Lung (tissue), 12 donors: ENCODE measurements around the gene LRRC8A. TPM values are rescaled to one million over a fixed set of nuclear protein-coding genes. Genes with fewer than 3 reads are reported as not detected.

Experiments
- ATAC-seq: fragments of 200-7000 bp; cut with Tn5 transposase; one replicate; pipeline ENCODE4 v1.9.1; 2020; ENCODE audit warnings: moderate number of reproducible peaks; ENCODE audit not compliant: insufficient read depth, low FRiP score
- DNase-seq, 3 donors: peaks; one replicate each; pipeline ENCODE4 v3.0.0-alpha.2; 2013 to 2017
- H3K27ac ChIP-seq, 2 donors: one replicate each; pipeline ENCODE4 v1.5.1; 2013; ENCODE audit warnings: mild to moderate bottlenecking in 2 of 2, moderate library complexity in 2 of 2, control low read depth in 1 of 2, inconsistent platforms in 1 of 2, low read depth in 1 of 2, low read length in 1 of 2
- H3K27me3 ChIP-seq, 3 donors: one replicate each; pipeline ENCODE4 v1.5.1; 2013; ENCODE audit warnings: low read length in 2 of 3; ENCODE audit not compliant: control insufficient read depth in 3 of 3, insufficient read depth in 3 of 3
- H3K36me3 ChIP-seq, 4 donors: one replicate each; pipeline ENCODE4 v1.5.1; 2013; ENCODE audit warnings: low read length in 4 of 4, mild to moderate bottlenecking in 1 of 4, moderate library complexity in 1 of 4; ENCODE audit not compliant: control insufficient read depth in 4 of 4, insufficient read depth in 4 of 4
- H3K4me1 ChIP-seq, 5 donors: one replicate each; pipeline ENCODE4 v1.5.1; 2013; ENCODE audit warnings: low read length in 5 of 5, mild to moderate bottlenecking in 2 of 5, moderate library complexity in 1 of 5; ENCODE audit not compliant: control insufficient read depth in 5 of 5, insufficient read depth in 5 of 5
- H3K4me3 ChIP-seq: one replicate; pipeline ENCODE4 v1.5.1; 2013; ENCODE audit warnings: mild to moderate bottlenecking, control low read depth, moderate library complexity
- H3K9ac ChIP-seq, 2 donors: one replicate each; pipeline ENCODE4 v1.5.1; 2013; ENCODE audit warnings: low read length in 2 of 2, control low read depth in 1 of 2; ENCODE audit not compliant: insufficient read depth in 1 of 2
- H3K9me3 ChIP-seq, 4 donors: one replicate each; pipeline ENCODE4 v1.5.1; 2013; ENCODE audit warnings: low read length in 3 of 4, mild to moderate bottlenecking in 1 of 4, moderate library complexity in 1 of 4; ENCODE audit not compliant: control insufficient read depth in 4 of 4, insufficient read depth in 3 of 4
- WGBS, 2 donors: extraction: QIAGEN DNeasy Blood & Tissue Kit; methylation state at CpG; one replicate each; pipeline ENCODE4 v1.1.7; 2013; 5-methylcytosine and 5-hydroxymethylcytosine counted together
- polyA plus RNA-seq, 2 donors: library from polyadenylated mRNA; stranded (reverse); fragments of 200-250 nt; gene quantifications; one replicate each; pipeline ENCODE4 v1.2.1, GENCODE V29; 2013
- total RNA-seq, 2 donors: library from RNA; depleted of rRNA in 1 of 2; stranded (reverse); fragments of >200 nt in 1 of 2; gene quantifications; one replicate each; pipeline ENCODE4 v1.2.1, GENCODE V29; 2014 to 2021
- TF ChIP-seq, protein P1 (sequence below): IDR thresholded peaks from 2 replicates; pipeline ENCODE4 v1.5.1; 2012; ENCODE audit warnings: mild to moderate bottlenecking; ENCODE audit errors: control extremely low read depth, extremely low read depth
- donor health status: control.
- donor health status: control.
- donor health status: Bipolar disorder and iron deficiency.
- donor health status: healthy.
- donor health status: DM: yes; HTN: yes; CAD: no.

The LRRC8A gene
- total and polyA plus RNA-seq, 4 donors: 26.6 to 66.9 (median 45.6) TPM

- H3K9me3 ChIP-seq: no peaks in the 10 kb centered on the region
- no peak overlapping the region for H3K9ac ChIP-seq
- no peaks in the 10 kb centered on the region for H3K27me3 ChIP-seq
- WGBS, 2 donors: 71 to 72% methylated on average over 2 of the region's 2 CpGs
- peaks cover 0 to 27% (median 7%) of the 10 kb centered on the region in 5 donors for H3K4me1 ChIP-seq
- DNase-seq (no peak), ATAC-seq (no peak)
- H3K4me3 ChIP-seq: no peak overlapping the region
- TF ChIP-seq, protein P1, sequence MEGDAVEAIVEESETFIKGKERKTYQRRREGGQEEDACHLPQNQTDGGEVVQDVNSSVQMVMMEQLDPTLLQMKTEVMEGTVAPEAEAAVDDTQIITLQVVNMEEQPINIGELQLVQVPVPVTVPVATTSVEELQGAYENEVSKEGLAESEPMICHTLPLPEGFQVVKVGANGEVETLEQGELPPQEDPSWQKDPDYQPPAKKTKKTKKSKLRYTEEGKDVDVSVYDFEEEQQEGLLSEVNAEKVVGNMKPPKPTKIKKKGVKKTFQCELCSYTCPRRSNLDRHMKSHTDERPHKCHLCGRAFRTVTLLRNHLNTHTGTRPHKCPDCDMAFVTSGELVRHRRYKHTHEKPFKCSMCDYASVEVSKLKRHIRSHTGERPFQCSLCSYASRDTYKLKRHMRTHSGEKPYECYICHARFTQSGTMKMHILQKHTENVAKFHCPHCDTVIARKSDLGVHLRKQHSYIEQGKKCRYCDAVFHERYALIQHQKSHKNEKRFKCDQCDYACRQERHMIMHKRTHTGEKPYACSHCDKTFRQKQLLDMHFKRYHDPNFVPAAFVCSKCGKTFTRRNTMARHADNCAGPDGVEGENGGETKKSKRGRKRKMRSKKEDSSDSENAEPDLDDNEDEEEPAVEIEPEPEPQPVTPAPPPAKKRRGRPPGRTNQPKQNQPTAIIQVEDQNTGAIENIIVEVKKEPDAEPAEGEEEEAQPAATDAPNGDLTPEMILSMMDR: no peak
- no peak overlapping the region for H3K27ac ChIP-seq
- H3K36me3 ChIP-seq: peaks cover 0 to 36% (median 17%) of the 10 kb centered on the region in 4 donors
Measured at GRCh38 chr9:128894764-128895163, 12.8 kb downstream of the LRRC8A start.

GRCh38 chr9:128895556-128895955 is 13.6 kb downstream of the LRRC8A start:
- ATAC-seq: no peak
- WGBS, 2 donors: 80 to 92% methylated on average over 4 of the region's 4 CpGs
- Histone ChIP-seq H3K27ac (no peak overlapping the region), H3K9me3 (no peaks in the 10 kb centered on the region), H3K36me3 (peaks cover 0 to 30% (median 17%) of the 10 kb centered on the region in 4 donors), H3K4me1 (peaks cover 0 to 27% (median 7%) of the 10 kb centered on the region in 5 donors), H3K9ac (no peak overlapping the region), H3K4me3 (no peak overlapping the region), H3K27me3 (no peaks in the 10 kb centered on the region)
- TF ChIP-seq, protein P1: no peak
- DNase-seq: peak in 1 of 3 donors; percentile 10

GRCh38 chr9:128898382-128898781 is 16.4 kb downstream of the LRRC8A start:
- peak overlapping the region in 1 of 2 donors; percentile 72 for H3K27ac ChIP-seq
- DNase-seq: no peak
- TF ChIP-seq, protein P1: no peak
- no peak overlapping the region for H3K9ac ChIP-seq
- H3K4me1 ChIP-seq: peaks cover 0 to 25% (median 0%) of the 10 kb centered on the region in 5 donors
- 72 to 73% methylated on average over 5 of the region's 5 CpGs for WGBS, 2 donors
- no peak for ATAC-seq
- H3K27me3 ChIP-seq: no peaks in the 10 kb centered on the region
- peaks cover 0 to 20% (median 11%) of the 10 kb centered on the region in 4 donors for H3K36me3 ChIP-seq
- no peak overlapping the region for H3K4me3 ChIP-seq
- no peaks in the 10 kb centered on the region for H3K9me3 ChIP-seq
